SK-N-SH treated with all-trans-retinoic acid at 6 μM for 48 hours (cell line): ENCODE results near the gene NPAS3.

Experiments
- ARNTL ChIP-seq: fragments of 450-650 bp; formaldehyde crosslinking; IDR thresholded peaks from 2 replicates; pipeline ENCODE4 v1.5.0; 2020; ENCODE audit warnings: low read depth, mild to moderate bottlenecking, moderate library complexity, borderline replicate concordance
- RARB ChIP-seq: fragments of 250-450 bp; sonication (Bioruptor Pico); IDR thresholded peaks from 2 replicates; pipeline ENCODE4 v1.8.0; 2021; ENCODE audit warnings: mild to moderate bottlenecking, moderate library complexity

- no peak for TF ChIP-seq ARNTL
- TF ChIP-seq RARB (CRISPR knock-in tag): no peak
Observed at GRCh38 chr14:33207467-33208017, 268.9 kb downstream of the NPAS3 start.
